Activated T-cell treated with anti-CD3 and anti-CD28 coated beads, Interleukin-2, amount 50 U/mL, for 24 hours (primary cell): ENCODE data around the gene GRK5.

Experiments used
- DNase-seq: peaks from one replicate; pipeline ENCODE4 v3.0.0-alpha.2; 2020
- H3K27ac Mint-ChIP-seq: 2 replicates; pipeline ENCODE4 v1.8.0; 2020; ENCODE audit warnings: mild to moderate bottlenecking, mixed read lengths
- H3K27me3 Mint-ChIP-seq: 2 replicates; pipeline ENCODE4 v1.8.0; 2020; ENCODE audit warnings: mixed read lengths
- H3K36me3 Mint-ChIP-seq: 2 replicates; pipeline ENCODE4 v1.8.0; 2020; ENCODE audit warnings: low read depth, mixed read lengths
- H3K4me1 Mint-ChIP-seq: 2 replicates; pipeline ENCODE4 v1.8.0; 2020; ENCODE audit warnings: low read depth, mixed read lengths
- H3K4me3 Mint-ChIP-seq: 2 replicates; pipeline ENCODE4 v1.8.0; 2020; ENCODE audit warnings: mild to moderate bottlenecking, moderate library complexity, mixed read lengths
- H3K9me3 Mint-ChIP-seq: 2 replicates; pipeline ENCODE4 v1.8.0; 2020; ENCODE audit warnings: mixed read lengths

GRK5 gene

DNA sequence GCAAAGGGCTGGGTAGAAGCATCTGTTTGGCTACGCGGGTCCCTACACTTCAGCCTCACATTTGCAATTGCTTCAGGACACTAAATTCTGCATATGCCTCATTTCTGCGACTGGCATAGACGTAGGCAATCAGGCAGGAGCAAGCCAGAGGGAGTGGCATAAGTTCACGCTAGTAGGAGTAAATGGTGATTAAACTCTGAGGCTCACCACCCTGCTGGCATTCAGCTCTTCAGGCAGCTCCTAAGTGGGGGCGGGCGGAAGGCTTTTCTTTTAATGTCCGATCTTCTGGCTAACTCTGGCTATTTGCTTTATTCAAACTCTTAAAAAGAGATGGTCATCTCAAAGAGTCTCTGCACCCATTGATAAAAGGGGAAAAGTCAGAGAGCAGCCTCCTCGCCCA lies 289.9 kb downstream of the GRK5 start:
- Mint-ChIP-seq H3K36me3 (peaks cover 54% of the 10 kb centered on the region), H3K4me1 (peaks cover 94% of the 10 kb centered on the region), H3K9me3 (no peaks in the 10 kb centered on the region), H3K27me3 (no peaks in the 10 kb centered on the region), H3K27ac (peak overlapping the region; percentile 99), H3K4me3 (no peak overlapping the region)
- no peak for DNase-seq

- peak overlapping the region; percentile 65 for H3K4me3 Mint-ChIP-seq
- peak overlapping the region; percentile 99 for H3K27ac Mint-ChIP-seq
These were observed 291.7 kb downstream of the GRK5 start for GRCh38 chr10:119498889-119499676.

DNA sequence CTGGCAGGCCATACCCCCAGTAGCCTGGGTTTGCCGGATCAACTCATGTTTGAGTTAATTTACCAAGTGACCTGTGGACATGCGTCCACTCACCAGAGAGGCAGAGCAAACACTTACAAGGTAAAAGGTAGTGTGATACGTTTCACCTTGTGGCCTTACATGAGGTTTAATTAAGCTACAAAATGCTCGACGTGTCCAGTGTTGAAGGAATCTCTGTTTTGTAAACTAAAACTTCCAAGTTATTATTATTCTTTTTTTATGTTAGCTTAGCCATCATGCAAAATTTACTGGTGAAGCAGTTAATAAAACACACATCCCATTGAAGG lies 292.3 kb downstream of the GRK5 start:
- Mint-ChIP-seq H3K4me1 (peaks cover 98% of the 10 kb centered on the region), H3K4me3 (peak overlapping the region; percentile 65), H3K27me3 (no peaks in the 10 kb centered on the region), H3K36me3 (peaks cover 78% of the 10 kb centered on the region), H3K27ac (peak overlapping the region; percentile 99), H3K9me3 (no peaks in the 10 kb centered on the region)
- DNase-seq = no peak

More at GRCh38 chr10:119498889-119499676, 291.7 kb downstream of the GRK5 start:
- peaks cover 98% of the 10 kb centered on the region for H3K4me1 Mint-ChIP-seq
- H3K36me3 Mint-ChIP-seq = peaks cover 72% of the 10 kb centered on the region
- H3K27me3 Mint-ChIP-seq = no peaks in the 10 kb centered on the region
- no peaks in the 10 kb centered on the region for H3K9me3 Mint-ChIP-seq
- DNase-seq = peak; percentile 64

DNA sequence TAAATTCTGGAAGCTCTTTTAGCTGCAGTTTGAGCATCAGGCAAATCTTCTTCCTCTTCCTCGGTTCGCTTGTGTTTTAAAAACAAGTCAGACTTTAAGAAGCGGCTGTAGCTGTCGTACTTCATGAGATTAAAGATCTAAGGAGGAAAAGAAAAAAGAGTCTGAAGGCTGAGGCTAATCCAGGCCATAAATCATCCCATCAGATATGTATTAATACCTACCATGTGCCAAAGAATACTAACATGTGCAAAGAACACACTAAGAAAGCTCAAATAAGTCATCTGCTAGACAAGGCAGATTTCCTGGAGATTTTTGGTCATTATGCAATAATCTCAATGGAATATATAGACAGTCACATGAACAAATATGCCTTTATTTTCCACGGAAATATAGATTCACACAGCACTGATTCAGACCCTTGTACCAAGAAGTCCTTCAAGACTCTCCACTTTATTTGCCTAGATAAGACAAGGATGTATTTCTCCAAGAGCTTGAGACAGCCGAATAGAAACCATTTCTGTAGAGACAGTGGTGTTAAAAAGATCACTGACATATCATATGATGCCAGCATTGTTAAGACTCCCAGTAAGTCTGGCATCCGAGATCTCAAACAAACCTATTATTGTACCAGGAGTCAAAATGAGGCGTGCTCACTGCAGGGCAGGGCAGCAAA lies 292.9 kb downstream of the GRK5 start:
- Mint-ChIP-seq H3K27me3 (no peaks in the 10 kb centered on the region), H3K9me3 (no peaks in the 10 kb centered on the region), H3K36me3 (peaks cover 84% of the 10 kb centered on the region), H3K4me1 (peaks cover 98% of the 10 kb centered on the region), H3K27ac (peak overlapping the region; percentile 99), H3K4me3 (peak overlapping the region; percentile 65)
- no peak for DNase-seq

- Mint-ChIP-seq H3K9me3 (no peaks in the 10 kb centered on the region), H3K4me1 (peaks cover 98% of the 10 kb centered on the region), H3K36me3 (peaks cover 90% of the 10 kb centered on the region), H3K27me3 (no peaks in the 10 kb centered on the region), H3K27ac (peak overlapping the region; percentile 99), H3K4me3 (peak overlapping the region; percentile 65)
- no peak for DNase-seq
These were observed 293.4 kb downstream of the GRK5 start for GRCh38 chr10:119500821-119501220.

GRCh38 chr10:119501690-119502089 lies 294.3 kb downstream of the GRK5 start:
- peaks cover 93% of the 10 kb centered on the region for H3K36me3 Mint-ChIP-seq
- DNase-seq = no peak
- H3K4me3 Mint-ChIP-seq = peak overlapping the region; percentile 61
- peak overlapping the region; percentile 99 for H3K27ac Mint-ChIP-seq
- peaks cover 97% of the 10 kb centered on the region for H3K4me1 Mint-ChIP-seq
- no peaks in the 10 kb centered on the region for H3K27me3 Mint-ChIP-seq
- no peaks in the 10 kb centered on the region for H3K9me3 Mint-ChIP-seq

DNA sequence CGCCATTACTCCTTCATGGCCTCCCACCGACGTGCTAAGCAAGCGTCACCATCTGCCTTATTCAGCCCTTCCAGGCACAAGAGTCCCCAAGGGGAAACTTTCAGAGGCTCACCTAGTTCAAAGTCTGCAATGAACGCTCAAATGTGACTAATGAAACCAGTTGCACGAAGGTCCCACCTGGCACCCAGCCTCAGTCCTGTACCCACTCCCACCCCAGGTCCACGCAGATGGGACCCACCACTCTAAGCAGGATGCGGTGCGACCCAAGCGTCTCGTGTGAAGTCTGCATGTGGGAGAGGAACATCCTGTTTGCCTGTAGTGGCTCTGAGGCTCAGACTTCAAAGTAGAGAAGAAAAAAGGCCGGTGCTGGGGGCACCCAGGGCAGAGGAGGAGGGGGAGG lies 294.8 kb downstream of the GRK5 start:
- H3K4me3 Mint-ChIP-seq = peak overlapping the region; percentile 61
- no peaks in the 10 kb centered on the region for H3K9me3 Mint-ChIP-seq
- peak; percentile 85 for DNase-seq
- no peaks in the 10 kb centered on the region for H3K27me3 Mint-ChIP-seq
- H3K4me1 Mint-ChIP-seq = peaks cover 97% of the 10 kb centered on the region
- peaks cover 97% of the 10 kb centered on the region for H3K36me3 Mint-ChIP-seq
- peak overlapping the region; percentile 99 for H3K27ac Mint-ChIP-seq

DNA sequence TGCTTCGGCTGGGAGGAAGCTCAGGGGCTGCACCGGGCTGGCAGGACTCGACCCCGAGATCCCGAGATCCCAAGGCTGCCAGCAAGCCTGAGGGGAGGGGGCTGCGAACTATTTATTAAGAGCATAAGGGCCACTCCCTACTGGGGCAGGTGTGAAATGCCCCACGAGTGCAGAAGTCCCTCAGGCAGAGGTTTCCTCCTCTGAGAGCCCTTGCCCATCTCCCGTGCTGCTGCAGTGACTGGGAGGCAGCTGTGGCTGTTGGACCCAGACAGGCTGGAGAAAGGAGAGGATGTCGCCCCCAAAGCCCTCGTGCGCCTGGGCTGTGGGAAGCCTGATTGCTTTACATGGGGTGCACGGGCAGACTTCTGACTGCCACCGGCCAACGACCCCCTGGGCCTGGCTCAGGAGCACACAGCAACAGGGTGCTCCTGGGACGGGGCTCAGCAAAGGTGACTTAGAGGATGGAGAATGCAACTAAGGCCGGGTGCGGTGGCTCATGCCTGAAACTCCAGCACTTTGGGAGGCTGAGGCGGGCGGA lies 295.3 kb downstream of the GRK5 start:
- peak; percentile 62 for DNase-seq
- Mint-ChIP-seq H3K4me3 (peak overlapping the region; percentile 61), H3K9me3 (no peaks in the 10 kb centered on the region), H3K36me3 (peaks cover 97% of the 10 kb centered on the region), H3K4me1 (peaks cover 94% of the 10 kb centered on the region), H3K27ac (peak overlapping the region; percentile 99), H3K27me3 (no peaks in the 10 kb centered on the region)

DNA sequence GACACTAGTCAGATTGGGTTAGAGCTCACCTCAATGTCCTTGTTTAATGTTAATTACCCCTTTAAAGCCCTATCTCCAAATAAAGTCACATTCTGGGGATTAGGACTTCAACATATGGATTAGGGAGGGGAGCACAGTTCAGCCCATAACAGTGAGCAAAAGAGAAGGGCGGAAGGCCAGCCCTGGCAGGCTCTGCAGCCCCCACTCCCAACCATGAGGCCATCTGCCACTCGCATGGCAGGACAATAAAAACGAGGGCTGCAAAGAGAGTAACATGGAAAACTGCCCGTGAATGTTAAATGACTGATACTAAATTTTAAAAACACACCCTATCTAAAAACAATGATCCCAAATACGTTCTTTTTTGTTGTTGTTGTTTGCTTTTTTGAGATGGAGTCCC lies 296.4 kb downstream of the GRK5 start:
- Mint-ChIP-seq H3K4me3 (no peak overlapping the region), H3K27me3 (no peaks in the 10 kb centered on the region), H3K4me1 (peaks cover 89% of the 10 kb centered on the region), H3K36me3 (peaks cover 97% of the 10 kb centered on the region), H3K9me3 (no peaks in the 10 kb centered on the region), H3K27ac (peak overlapping the region; percentile 99)
- DNase-seq = no peak

DNA sequence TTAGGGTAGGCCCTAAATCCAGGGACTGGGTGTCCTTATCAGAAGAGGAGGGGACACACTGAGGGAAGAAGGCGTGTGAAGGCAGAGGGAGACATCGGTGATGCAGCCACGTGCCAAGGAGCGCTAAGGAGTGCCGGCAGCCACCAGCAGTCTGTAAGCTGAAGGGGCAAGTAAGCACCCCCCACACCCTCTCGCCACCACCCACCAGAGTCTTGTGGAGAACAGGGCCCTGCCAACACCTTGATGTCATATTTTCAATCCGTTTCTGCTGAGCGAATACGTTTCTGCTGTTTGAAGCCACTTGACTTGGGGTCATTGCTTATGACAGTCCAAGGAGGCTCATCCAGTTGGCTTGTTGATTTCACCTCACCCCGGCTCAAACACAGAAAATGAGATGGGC lies 297.3 kb downstream of the GRK5 start:
- H3K27me3 Mint-ChIP-seq = no peaks in the 10 kb centered on the region
- peak overlapping the region; percentile 99 for H3K27ac Mint-ChIP-seq
- no peaks in the 10 kb centered on the region for H3K9me3 Mint-ChIP-seq
- H3K36me3 Mint-ChIP-seq = peaks cover 97% of the 10 kb centered on the region
- DNase-seq = no peak
- peak overlapping the region; percentile 28 for H3K4me3 Mint-ChIP-seq
- peaks cover 82% of the 10 kb centered on the region for H3K4me1 Mint-ChIP-seq

DNA sequence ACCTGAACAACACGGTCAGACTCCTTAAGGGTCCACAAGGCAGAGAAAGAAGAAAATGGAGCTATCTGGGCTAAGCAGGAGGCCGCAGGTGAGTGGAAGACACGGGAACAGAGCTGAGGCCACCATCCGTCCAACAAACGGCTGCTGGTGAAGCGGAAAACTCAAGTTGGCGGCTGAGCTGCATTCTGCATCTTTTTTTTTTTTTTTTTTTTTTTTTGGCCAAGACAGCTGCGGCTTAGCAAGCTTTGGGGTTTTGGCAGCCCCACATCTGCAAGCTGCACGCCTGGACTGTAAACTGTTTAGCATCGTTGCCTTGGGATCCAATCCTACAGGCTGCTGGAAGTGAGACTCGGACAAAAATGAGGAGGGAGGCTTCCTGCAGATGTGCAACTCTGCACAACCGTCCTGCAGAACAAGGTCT lies 297.8 kb downstream of the GRK5 start:
- Mint-ChIP-seq H3K9me3 (no peaks in the 10 kb centered on the region), H3K27ac (peak overlapping the region; percentile 99), H3K4me3 (peak overlapping the region; percentile 33), H3K36me3 (peaks cover 97% of the 10 kb centered on the region), H3K4me1 (peaks cover 80% of the 10 kb centered on the region), H3K27me3 (no peaks in the 10 kb centered on the region)
- no peak for DNase-seq
